Endodermal cell (in vitro differentiated cells): ENCODE data around the gene EIF4G2. TPM values are rescaled to one million over a fixed set of nuclear protein-coding genes. Genes with fewer than 3 reads are reported as not detected.

ENCODE experiments used
- DNase-seq: peaks from one replicate; pipeline ENCODE4 v3.0.0-alpha.2; 2017
- H3K27ac ChIP-seq: 2 replicates; pipeline ENCODE4 v1.5.1; 2013; ENCODE audit warnings: mild to moderate bottlenecking, low read depth, low read length, moderate library complexity
- H3K27me3 ChIP-seq: 2 replicates; pipeline ENCODE4 v1.6.1; 2013; ENCODE audit warnings: mild to moderate bottlenecking, low read length, moderate library complexity; ENCODE audit not compliant: insufficient read depth, control insufficient read depth, poor library complexity, severe bottlenecking
- H3K36me3 ChIP-seq: 2 replicates; pipeline ENCODE4 v1.7.0; 2013; ENCODE audit warnings: mild to moderate bottlenecking, low read length, moderate library complexity; ENCODE audit not compliant: control insufficient read depth, insufficient read depth
- H3K4me1 ChIP-seq: one replicate; pipeline ENCODE4 v1.7.0; 2013; ENCODE audit warnings: low read length; ENCODE audit not compliant: control insufficient read depth, insufficient read depth
- H3K4me3 ChIP-seq: 2 replicates; pipeline ENCODE4 v1.5.1; 2013; ENCODE audit warnings: mild to moderate bottlenecking, low read length, moderate library complexity
- H3K9ac ChIP-seq: 2 replicates; pipeline ENCODE4 v1.6.1; 2013; ENCODE audit warnings: mild to moderate bottlenecking, low read length, moderate library complexity; ENCODE audit not compliant: poor library complexity, severe bottlenecking; ENCODE audit errors: extremely low read depth
- H3K9me3 ChIP-seq: 2 replicates; pipeline ENCODE4 v1.6.1; 2013; ENCODE audit warnings: mild to moderate bottlenecking, low read length, moderate library complexity; ENCODE audit not compliant: control insufficient read depth
- H3K27ac Mint-ChIP-seq: 2 replicates; pipeline ENCODE4 v1.8.0; 2020; ENCODE audit warnings: mixed read lengths
- H3K27me3 Mint-ChIP-seq: 2 replicates; pipeline ENCODE4 v1.8.0; 2021; ENCODE audit warnings: mild to moderate bottlenecking, mixed read lengths; ENCODE audit not compliant: insufficient read depth
- H3K36me3 Mint-ChIP-seq: 2 replicates; pipeline ENCODE4 v1.8.0; 2020; ENCODE audit warnings: low read depth, mixed read lengths
- H3K4me1 Mint-ChIP-seq: 2 replicates; pipeline ENCODE4 v1.8.0; 2020; ENCODE audit warnings: mixed read lengths
- H3K4me3 Mint-ChIP-seq: 2 replicates; pipeline ENCODE4 v1.8.0; 2020; ENCODE audit warnings: mild to moderate bottlenecking, moderate library complexity, mixed read lengths
- H3K9me3 Mint-ChIP-seq: 2 replicates; pipeline ENCODE4 v1.8.0; 2020; ENCODE audit warnings: mild to moderate bottlenecking, mixed read lengths
- WGBS, 2 experiments: methylation state at CpG; one replicate each; pipeline versions ENCODE4 v1.1.5 to v1.1.7; 2013; ENCODE audit warnings: missing lambda C conversion rate in 2 of 2, mixed read lengths in 1 of 2; ENCODE audit not compliant: insufficient coverage in 1 of 2, insufficient read length in 1 of 2; 5-methylcytosine and 5-hydroxymethylcytosine counted together
- total RNA-seq, 2 donors: library from RNA; stranded (reverse); fragmentation: NEBNext Ultra II Directional in 1 of 2; extraction: Animal tissue kit (Norgen Biotek cat#: 25700) in 1 of 2; gene quantifications; 2 replicates in 1 of 2; 3 replicates in 1 of 2; pipeline ENCODE4 v1.2.1, GENCODE V29; 2021
- TF ChIP-seq, protein P1 (sequence below): fragments of 200-600 bp; sonication (generic); conservative IDR thresholded peaks from 2 replicates; pipeline ENCODE4 v1.5.0; 2021; ENCODE audit warnings: antibody characterized with exemption, mild to moderate bottlenecking

Gene EIF4G2
- total RNA-seq, 2 donors from 2014 or later, result 753 to 1,007 TPM

DNA sequence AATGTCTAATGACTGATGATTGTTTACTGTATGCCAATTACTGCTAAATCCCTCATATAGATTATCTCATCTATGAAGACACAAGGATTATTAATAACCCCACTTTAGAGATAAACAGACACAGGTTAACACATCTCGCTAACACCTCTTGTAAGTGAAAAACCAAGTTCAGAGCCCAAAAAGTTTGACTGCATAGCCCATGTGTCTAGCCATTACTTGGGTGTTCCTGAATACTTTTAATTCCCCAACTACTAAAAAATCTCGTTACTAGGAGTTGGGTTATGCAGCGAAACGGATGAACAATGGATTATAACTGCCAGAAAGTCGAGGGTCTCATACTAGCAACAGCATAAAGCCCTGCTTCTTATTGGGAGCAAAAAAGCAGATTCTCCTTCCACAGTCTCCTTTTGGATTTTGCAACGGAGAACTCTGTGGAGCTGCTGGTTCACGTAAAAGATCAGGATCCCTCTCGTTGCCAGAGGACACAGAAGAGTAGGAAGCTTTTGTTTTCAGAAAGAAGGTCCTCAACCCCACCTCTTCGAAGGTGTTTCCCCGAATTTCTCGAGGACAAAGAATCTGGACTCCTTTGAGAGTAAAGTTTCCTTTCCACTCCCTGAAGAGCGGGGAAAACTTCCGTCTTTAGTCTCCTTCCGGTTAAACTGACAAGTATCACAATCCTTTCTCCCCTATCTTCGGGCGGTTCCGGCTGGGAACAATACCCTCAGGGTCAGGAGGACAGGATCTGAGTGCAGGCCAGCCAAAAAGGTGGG lies 48.1 kb upstream of the EIF4G2 start:
- no peaks in the 10 kb centered on the region for H3K9me3 ChIP-seq
- H3K27ac ChIP-seq, result peak overlapping the region; percentile 96
- peak overlapping the region; percentile 98 for H3K4me3 ChIP-seq
- H3K27me3 Mint-ChIP-seq, result no peaks in the 10 kb centered on the region
- H3K4me1 Mint-ChIP-seq, result peaks cover 17% of the 10 kb centered on the region
- H3K4me3 Mint-ChIP-seq, result peak overlapping the region; percentile 99
- TF ChIP-seq, protein P1, sequence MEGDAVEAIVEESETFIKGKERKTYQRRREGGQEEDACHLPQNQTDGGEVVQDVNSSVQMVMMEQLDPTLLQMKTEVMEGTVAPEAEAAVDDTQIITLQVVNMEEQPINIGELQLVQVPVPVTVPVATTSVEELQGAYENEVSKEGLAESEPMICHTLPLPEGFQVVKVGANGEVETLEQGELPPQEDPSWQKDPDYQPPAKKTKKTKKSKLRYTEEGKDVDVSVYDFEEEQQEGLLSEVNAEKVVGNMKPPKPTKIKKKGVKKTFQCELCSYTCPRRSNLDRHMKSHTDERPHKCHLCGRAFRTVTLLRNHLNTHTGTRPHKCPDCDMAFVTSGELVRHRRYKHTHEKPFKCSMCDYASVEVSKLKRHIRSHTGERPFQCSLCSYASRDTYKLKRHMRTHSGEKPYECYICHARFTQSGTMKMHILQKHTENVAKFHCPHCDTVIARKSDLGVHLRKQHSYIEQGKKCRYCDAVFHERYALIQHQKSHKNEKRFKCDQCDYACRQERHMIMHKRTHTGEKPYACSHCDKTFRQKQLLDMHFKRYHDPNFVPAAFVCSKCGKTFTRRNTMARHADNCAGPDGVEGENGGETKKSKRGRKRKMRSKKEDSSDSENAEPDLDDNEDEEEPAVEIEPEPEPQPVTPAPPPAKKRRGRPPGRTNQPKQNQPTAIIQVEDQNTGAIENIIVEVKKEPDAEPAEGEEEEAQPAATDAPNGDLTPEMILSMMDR, result no peak
- peaks cover 37% of the 10 kb centered on the region for H3K36me3 Mint-ChIP-seq
- H3K27me3 ChIP-seq, result no peaks in the 10 kb centered on the region
- H3K4me1 ChIP-seq, result peaks cover 2% of the 10 kb centered on the region
- H3K27ac Mint-ChIP-seq, result peak overlapping the region; percentile 99
- peak overlapping the region; percentile 91 for H3K9ac ChIP-seq
- 7 to 14% methylated on average over 17 of the region's 17 CpGs for WGBS, 2 experiments
- no peak for DNase-seq
- no peaks in the 10 kb centered on the region for H3K9me3 Mint-ChIP-seq
- peaks cover 41% of the 10 kb centered on the region for H3K36me3 ChIP-seq

DNA sequence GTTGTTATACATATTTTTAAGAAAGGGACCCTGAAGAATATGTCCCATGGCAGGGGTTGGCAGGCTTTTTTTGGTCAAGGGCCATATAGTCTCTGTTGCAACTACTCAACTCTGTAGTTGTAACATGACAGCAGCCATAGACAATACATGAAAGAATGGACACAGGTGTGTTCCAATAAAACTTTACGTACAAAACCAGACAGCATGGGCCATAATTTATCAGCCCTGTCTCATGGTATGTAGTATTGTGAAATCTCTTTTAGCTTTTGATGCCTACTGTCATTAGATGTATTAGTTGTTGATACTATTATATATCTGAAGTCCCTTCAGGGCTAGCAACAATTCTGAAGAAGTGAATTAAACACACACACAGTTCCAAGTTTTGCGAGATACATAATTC lies 46.6 kb upstream of the EIF4G2 start:
- Histone ChIP-seq H3K36me3 (peaks cover 48% of the 10 kb centered on the region), H3K27ac (no peak overlapping the region), H3K4me1 (peaks cover 2% of the 10 kb centered on the region), H3K9ac (no peak overlapping the region), H3K9me3 (no peaks in the 10 kb centered on the region), H3K27me3 (no peaks in the 10 kb centered on the region), H3K4me3 (no peak overlapping the region)
- Mint-ChIP-seq H3K4me1 (peaks cover 15% of the 10 kb centered on the region), H3K36me3 (peaks cover 44% of the 10 kb centered on the region), H3K9me3 (no peaks in the 10 kb centered on the region), H3K27ac (no peak overlapping the region), H3K27me3 (no peaks in the 10 kb centered on the region), H3K4me3 (no peak overlapping the region)
- 100% methylated on average over 1 to 2 of the region's 2 CpGs for whole genome bisulfite sequencing, 2 experiments
- no peak for DNase-seq
- TF ChIP-seq, protein P1, result no peak

DNA sequence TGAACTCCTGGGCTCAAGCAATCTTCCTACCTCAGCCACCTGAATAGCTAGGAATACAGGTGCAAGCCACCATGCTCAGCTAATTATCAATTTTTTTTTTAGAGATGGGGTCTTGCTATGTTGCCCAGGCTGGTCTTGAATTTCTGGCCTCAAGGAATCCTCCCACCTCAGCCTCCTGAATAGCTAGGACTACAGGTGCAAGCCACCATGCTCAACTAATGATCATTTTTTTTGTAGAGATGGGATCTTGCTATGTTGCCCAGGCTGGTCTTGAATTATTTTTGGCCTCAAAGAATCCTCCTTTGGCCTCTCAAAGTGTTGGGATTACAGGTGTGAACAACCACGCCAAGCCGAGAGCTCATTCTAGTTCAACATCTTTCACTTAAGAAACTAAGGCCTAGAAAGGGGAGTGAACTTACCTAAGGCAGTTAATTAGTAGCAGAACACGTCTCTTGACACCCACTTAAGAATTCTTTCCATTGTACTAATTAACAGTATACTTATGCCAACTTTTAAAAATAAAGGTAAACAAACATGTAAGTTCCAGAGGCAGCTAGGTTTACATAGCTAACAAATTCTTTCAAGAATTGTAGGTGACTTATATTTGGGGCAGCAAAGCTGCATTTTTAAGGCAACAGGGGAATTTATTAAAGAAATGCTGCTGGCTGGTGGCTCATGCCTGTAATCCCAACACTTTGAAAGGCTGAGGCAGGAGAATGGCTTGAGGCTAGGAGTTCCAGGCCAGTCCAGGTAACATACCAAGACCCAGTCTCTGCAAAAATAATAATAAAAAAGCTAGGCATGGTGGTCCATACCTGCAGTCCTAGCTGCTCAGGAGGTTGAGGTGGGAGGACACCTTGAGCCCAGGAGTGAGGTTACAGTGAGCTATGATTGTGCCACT lies 39.5 kb upstream of the EIF4G2 start:
- no peaks in the 10 kb centered on the region for H3K4me1 Mint-ChIP-seq
- TF ChIP-seq, protein P1, result no peak
- no peak overlapping the region for H3K27ac Mint-ChIP-seq
- WGBS, 2 experiments, result 83 to 96% methylated on average over 3 of the region's 3 CpGs
- peaks cover 20% of the 10 kb centered on the region for H3K36me3 ChIP-seq
- no peaks in the 10 kb centered on the region for H3K9me3 Mint-ChIP-seq
- peaks cover 19% of the 10 kb centered on the region for H3K36me3 Mint-ChIP-seq
- H3K9ac ChIP-seq, result no peak overlapping the region
- no peaks in the 10 kb centered on the region for H3K27me3 Mint-ChIP-seq
- DNase-seq, result no peak
- H3K9me3 ChIP-seq, result no peaks in the 10 kb centered on the region
- no peaks in the 10 kb centered on the region for H3K27me3 ChIP-seq
- no peak overlapping the region for H3K27ac ChIP-seq
- H3K4me3 ChIP-seq, result no peak overlapping the region
- no peaks in the 10 kb centered on the region for H3K4me1 ChIP-seq
- H3K4me3 Mint-ChIP-seq, result no peak overlapping the region
